Hepatocyte (in vitro differentiated cells): ENCODE measurements around the gene INPP5F.

Source experiments
- CTCF ChIP-seq: fragments of 200-600 bp; sonication (generic); IDR thresholded peaks from 2 replicates; pipeline ENCODE4 v1.5.1; 2016; ENCODE audit warnings: antibody characterized with exemption, mild to moderate bottlenecking; ENCODE audit not compliant: poor library complexity
- EZH2 ChIP-seq: fragments of 200-600 bp; sonication (generic); IDR thresholded peaks from 2 replicates; pipeline ENCODE4 v1.6.1; 2016; ENCODE audit warnings: antibody characterized with exemption, mild to moderate bottlenecking, borderline replicate concordance
- EZH2phosphoT487 ChIP-seq: fragments of 200-600 bp; sonication (generic); IDR thresholded peaks from one replicate; pipeline ENCODE4 v1.6.1; 2018; ENCODE audit warnings: antibody characterized with exemption, mild to moderate bottlenecking, low read depth, moderate library complexity; ENCODE audit not compliant: unreplicated experiment, severe bottlenecking

- TF ChIP-seq CTCF (no peak), EZH2 (no peak), EZH2phosphoT487 (no peak)
These were observed 75.3 kb downstream of the INPP5F start for GRCh38 chr10:119801176-119801575.
